ENCODE measurements around the gene TMEM154.

The TMEM154 gene

DNA sequence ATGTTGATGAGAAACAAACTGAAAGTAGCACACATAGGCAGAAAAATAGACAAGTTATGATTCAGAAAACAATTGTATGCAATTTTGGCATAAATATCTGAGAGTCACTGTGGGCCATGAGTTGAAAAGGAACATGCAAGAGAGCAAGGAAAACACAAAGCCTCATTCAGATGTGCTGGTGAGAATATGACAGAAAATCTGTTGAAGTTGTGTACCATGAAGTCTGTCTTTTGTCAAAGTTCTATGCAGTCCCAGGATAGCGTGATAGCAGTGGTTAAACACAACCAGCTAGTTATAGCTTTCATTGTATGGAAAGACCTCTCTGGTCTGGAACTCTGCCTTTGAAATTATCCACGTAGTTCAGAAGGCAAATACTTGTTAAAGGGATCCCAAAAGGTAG, 53.0 kb downstream of the TMEM154 start:
- DNase-seq (ENCODE audit: low spot score), result no peak

DNA sequence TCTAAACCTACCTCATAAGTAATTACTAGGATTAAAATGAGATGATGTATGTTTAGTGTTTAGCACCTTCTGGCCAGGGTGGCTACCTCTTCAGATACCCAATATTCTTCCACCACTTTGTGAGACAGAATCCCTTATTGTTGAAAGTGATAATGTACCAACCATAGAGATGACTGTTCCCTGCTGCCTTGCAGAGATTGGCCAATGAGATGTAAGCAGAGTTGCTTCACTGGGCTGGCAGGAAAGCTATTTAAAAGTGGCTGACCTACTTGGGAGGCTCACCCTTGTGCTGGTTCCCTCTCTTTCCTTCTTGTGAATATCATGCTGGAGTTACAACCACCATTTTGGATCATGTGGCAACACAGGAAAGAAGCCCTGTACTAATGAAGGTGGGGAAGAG, 58.9 kb downstream of the TMEM154 start:
- no peak for DNase-seq (ENCODE audit: low spot score)

DNA sequence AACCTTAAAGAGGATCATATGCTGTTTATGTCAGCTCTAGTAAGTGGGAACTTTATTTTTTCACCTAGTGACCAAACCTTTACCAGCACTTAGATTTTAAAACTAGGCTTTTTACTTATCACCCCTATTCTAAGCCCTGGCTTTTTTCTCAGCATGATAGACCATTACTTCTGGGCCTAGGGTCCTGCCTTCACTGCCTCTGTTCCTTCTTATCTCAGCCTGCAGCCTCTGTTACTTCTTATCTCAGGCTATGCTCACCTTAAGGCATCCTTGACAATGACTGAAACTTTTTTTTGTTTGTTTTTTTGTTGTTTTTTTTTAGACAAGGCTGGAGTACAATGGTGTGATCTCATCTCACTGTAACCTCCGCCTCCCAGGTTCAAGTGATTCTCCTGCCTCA, 59.6 kb downstream of the TMEM154 start:
- DNase-seq (ENCODE audit: low spot score), result no peak

DNA sequence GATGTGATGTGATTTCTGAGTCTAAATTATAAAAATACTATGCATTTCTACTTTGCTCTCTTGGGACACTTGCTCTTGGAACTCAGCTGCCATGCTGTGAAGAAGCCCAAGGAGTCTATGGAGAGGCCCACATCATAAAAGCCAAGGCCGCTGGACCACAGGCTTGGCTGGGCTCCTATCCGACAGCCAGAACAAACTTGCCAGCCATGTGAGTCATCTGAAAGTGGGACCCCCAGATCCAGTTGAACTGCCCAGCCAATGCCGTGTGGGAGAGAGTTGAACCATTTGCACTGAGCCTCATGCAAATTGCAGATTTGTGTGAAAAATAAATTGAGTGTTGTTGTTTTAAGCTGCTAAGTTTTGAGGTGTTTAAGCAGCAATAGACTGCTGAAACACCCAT, 60.2 kb downstream of the TMEM154 start:
- DNase-seq (ENCODE audit: low spot score), result no peak

DNA sequence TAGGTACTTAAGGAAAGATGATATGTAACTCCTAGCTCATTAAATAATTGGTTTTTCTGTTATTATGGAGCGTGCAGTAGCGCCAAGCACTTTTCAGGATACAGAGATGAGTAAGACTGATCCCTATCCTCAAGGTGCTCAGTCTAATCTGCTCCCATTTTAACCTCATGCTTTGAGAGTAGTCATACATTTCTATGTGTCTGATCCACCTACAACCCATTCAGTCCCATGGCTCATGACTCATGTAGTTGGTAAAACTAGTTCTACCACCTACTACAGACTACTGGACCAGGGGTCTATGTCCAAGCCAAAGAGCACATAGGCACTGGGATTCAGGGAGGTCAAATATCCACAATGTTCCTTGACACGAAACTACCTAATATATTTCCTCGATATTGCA, 60.8 kb downstream of the TMEM154 start:
- DNase-seq (ENCODE audit: low spot score), result no peak

DNA sequence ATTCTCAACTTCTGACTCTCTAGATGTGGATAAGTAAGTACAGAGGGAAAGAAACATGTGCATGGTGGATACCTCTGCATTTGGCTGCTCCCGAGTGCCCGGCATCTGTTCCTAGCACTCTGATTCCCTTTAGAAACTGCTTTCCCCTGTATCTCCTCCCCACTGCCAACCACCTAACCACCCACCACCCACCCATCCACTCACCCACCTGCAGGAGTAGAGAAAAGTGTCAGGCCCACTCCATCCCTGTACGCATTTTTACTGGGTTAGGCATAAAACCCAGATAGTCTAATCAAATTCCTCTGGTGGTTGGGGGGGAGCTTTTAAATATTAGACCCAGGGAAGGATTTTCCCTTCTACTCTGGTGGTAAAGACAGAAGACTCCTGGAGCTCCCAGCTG, 63.0 kb downstream of the TMEM154 start:
- DNase-seq (ENCODE audit: low spot score), result no peak

DNA sequence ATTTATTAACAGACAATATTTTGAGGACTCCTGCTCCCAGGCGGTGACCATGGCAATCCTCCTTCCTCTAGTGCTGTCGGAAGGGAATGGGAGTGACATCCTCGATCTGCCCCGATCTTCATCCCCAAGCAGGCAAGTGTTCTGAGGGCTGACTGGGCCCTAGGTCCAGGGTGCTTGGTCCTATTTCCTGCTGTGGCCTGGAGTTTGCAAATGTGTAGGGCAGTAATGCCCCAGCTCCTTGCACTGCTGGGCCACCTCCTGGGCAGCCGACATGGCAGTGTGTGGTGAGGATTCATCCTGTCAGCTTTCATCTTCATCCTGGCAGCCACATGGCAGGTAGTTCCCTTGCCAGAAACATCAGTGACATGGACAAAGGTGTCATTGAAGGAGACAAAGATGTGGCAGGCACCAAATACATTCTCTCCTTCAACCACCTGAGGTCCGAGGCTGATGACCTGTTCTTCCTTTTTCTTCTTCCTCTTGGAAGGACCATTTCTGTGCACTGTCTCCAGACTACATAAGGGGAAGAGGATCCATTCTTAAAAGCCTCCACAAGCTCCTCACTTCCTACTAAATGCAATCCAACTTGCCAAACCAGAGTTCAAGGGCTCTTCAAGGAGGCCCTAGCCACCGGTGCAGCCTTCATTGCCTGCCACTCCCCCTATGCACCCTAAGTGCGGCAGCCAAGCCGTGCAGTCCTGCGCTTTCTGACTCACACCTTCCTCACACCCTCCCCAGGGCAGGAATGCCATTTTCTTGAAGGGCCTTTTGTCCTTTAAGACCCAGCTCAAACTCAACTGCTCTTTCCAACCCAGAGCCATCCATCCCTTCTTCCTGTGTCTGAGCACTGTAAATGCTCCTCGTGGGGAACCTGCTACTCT, 65.7 kb downstream of the TMEM154 start:
- no peak for DNase-seq (ENCODE audit: low spot score)

DNA sequence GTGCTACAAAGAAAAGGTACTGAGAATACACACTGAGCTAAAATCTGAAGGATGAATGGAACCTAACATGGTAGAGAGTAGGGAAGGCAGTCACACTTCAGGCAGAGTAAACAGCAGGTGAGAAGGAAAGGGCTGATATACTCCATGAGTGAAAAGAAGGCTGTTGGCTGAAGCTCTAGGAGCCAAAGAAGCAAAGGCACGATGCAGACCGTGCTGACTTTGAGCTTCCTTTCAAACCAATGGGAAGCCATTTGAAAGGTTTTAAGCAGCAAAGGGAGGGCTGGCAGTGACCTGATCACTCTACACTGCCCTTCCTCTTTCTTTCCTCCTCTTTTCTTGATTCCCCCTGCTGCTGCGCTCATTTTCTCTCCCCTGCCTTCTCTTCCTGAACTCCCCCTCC, 66.4 kb downstream of the TMEM154 start:
- no peak for DNase-seq (ENCODE audit: low spot score)

DNA sequence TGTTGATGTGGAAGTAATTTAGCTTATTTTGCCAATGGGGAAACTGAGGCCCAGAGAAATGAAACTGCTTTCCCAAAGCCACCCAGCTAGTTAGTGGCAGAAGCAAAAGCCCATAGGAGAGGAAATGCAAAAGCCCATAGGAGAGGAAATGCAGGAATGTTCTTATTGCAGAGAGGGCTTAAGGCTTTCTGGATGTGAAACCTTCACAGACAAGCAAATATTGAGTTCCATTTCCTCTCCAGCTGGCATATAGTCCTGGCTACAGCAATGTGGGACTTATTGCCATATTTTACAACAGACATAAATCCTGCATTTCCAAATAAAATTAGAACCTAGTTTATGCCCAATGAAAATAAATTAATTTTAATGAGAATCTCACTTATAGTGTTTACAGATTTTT, 69.7 kb downstream of the TMEM154 start:
- no peak for DNase-seq (ENCODE audit: low spot score)

DNA sequence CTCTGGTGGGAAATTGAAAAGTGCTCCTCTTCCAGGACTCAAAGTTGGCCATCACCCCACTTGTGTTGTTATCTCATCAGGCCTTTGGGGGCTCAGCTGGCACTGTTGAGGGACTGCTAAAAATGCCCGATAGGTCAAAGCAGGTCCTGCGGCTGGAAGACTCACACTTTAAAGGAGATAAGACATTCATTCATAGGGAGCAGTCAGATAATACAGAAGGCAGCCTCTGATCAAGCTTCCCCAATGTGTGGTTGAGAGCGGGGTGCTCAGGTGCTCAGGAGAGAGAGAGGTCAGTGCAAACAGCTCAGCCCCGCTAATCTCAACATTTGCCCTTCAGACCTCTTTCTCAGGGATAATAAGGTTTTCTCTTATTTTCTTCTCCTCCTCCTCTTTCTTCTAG, 70.3 kb downstream of the TMEM154 start:
- DNase-seq (ENCODE audit: low spot score), result peak; percentile 55

DNA sequence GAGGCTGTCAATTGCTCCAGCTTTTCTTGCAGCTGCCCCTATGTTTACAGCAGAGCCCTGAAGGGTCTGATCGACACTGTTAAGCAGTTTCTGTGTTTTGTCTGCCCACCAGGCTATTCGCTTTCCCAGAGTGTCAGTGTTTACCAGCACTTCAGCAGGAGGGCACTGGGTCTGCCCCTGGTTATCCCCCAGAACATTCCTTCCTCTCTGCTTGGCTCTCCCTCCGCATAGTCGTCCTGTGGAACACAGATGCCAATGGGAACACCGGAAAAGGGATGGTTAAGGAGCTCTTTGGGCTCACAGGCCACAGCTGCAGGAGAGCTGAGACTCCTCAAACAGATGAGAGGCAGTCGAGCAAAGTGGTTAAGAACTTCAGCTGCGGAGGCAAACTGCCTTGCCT, 72.6 kb downstream of the TMEM154 start:
- DNase-seq (ENCODE audit: low spot score), result no peak

DNA sequence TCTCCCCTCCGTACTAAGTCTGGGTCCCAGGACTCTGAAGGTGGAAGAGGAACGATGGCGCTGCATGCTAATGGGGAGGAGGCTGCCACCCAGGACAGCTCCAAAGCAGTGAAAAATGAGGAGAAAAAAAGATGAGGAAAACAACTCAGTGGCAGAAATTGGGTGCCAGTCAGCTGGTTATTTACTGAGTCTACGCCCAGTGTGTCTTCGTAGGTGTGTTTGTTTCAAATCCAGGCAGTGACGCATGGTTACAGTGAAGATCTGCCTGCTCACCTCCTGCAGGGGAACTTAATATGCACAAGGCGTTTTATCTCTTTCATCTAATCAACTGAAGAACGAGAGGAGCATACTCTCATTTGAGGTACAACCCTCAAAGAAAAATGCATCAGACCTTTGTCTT, 73.0 kb downstream of the TMEM154 start:
- DNase-seq (ENCODE audit: low spot score), result no peak

DNA sequence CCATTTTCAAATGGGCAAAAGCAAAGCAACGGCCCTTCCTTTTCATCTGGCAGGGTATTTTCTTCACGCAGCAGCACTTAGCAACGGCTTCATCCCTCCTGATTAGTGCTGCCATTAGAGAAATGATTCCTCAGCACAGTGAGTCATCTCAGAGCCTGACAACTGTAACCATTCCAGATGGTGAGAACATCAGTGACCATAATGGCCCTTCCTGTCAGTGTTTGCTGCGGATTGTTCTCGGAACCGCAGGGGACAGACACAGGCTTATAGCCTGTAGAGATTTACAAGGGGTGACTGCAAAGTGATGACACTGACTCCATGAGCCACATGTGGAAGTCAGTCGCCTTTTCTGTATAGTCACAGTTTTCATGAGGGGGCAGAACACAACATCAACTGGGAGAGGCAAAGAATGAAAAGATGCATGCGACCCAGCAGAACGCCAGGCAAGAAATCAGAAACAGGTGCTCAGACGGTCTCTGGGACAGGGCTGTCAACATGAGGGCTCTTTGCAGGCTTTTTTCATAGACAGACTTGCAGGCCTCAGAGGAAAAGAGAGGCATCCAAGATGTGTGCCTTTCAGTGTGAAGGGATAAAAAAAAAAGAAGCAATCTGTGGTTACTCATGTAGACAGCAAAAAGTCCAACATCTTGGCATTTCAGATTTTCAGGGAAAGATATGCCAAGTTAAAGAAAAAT, 74.0 kb downstream of the TMEM154 start:
- DNase-seq (ENCODE audit: low spot score), result no peak

DNA sequence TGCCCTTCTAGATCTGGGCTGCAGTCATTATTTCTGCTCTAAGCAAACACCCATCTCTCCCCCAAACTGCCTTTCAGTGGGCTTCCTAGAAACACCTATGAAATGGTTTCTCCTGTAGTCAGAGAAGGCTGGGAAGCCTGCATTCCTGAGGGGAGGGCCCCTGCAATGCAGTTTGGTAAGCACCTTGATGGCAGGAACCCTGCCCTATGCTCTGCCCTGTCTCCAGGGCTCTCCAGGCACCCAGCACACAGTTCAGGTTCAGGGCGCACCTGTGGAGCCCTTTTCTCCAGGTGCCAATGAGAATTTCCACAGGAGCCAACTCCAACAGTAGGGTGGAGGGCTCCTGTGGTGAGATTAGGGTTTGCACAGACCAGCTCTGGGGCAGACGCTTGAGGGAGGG, 74.8 kb downstream of the TMEM154 start:
- no peak for DNase-seq (ENCODE audit: low spot score)

DNA sequence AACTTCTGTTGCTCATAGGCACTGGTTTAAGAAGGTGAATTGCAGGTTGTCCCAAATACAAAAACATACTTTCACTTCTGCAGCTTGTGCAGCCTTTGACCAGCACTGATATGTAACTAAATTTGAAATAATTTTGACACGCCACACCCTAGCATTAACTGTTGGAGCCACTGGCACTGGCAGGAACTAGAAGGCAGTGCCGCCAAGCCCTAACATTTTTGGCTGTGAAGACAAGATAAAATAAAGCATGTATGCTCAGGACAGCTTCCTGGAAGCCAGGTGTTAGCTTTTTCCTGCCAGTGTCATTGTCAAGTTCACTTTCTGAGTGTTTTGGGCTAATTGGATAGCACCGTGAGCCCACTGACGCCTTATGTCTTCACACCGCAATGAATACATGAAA, 78.6 kb downstream of the TMEM154 start:
- peak; percentile 22 for DNase-seq (ENCODE audit: low spot score)

DNA sequence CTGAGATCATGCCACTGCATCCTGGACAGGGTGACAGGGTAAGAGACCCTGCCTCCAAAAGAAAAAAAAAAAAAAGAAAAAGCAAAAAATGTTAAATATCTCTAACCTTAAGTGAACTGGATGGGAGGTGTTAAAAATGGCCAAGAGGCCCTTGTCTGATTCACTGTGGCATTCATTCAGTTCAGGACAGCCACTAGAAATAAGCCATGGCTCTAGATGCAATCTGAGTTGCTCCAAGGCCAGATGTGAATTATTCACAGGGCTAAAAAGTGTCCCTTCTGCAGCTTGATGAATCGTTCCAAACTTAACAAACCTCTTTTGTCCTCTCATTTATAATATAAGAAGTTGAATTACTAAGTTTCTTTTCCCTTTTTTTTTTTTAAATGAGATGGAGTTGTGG, 80.2 kb downstream of the TMEM154 start:
- no peak for DNase-seq (ENCODE audit: low spot score)

DNA sequence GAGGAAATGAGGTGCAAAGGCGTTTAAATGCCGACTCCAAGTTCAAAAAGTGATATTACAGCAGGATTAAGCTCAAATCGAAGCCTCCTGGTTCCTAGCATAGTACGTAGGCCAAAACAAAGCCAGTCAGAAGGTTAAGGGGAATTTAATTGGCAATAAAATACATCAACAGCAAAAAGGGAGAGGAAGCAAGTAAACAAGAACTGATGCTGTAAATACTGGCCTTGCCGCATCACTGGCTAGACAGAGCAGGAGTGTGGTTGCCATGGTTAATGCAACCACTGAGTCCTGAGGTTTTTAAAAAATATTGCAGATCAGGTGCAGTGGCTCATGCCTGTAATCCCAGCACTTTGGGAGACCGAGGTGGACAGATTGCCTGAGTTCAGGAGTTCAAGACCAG, 80.7 kb downstream of the TMEM154 start:
- DNase-seq (ENCODE audit: low spot score), result no peak

DNA sequence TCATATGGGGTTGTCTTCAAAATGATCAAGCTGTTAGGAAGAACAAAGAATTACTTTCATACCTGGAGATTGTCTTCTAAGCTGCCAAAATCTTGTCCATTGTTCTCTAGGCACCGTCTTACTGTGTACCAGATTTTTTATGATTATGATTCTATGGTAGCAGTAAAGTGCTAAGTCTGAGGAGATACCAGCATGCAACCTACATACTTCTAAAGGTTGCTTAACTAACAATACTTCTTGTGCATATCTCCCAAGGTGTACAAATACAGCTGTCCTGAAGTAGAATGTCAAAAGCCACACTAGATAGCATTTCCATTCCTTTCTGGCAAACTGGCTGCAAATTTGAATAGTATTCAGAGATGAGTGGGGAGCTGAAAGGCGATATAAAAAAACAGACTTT, 81.3 kb downstream of the TMEM154 start:
- no peak for DNase-seq (ENCODE audit: low spot score)

DNA sequence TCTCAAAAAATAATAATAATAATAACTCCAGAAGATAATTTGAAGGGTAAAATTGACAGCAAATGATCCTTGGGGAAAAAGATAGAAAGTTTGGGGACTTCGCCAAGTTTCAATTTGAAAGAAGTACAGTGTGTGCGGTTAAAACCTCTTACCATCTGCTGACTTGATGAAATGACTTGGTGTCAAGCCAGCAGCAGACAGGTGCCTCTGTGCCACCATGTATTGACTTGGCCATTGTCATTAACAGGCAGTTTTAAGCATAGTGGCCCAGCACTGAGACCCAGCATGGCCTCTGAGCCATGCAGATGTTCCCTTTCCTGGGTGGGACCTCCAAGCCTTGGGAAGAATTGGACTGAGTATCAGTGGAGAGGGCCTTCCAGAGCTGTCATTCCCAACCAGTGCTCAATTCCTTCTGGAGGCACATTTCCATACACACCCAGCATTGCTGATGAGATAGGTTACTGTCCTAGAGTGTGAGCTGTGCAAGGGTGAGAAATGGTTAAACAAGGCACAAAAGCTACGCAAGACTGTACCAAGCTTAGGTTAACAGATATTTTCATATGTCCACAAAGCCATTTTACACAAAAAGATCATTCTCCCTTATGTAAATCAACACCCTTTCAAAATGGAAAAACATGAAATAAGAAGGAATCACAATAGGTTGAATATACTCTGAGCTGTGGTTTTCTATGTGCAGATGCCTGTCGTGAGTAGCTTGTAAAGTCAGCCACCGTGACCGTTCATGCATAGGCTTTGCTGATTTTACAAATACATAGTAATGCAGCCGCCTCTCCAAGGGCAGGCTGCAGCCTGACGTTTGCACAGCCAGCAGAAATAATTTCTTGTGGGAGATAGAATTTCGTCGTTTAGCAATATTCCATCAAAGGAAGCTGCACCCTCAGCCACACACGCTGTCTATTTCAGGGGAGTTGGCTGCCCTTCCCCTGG, 84.5 kb downstream of the TMEM154 start:
- no peak for DNase-seq (ENCODE audit: low spot score)

DNA sequence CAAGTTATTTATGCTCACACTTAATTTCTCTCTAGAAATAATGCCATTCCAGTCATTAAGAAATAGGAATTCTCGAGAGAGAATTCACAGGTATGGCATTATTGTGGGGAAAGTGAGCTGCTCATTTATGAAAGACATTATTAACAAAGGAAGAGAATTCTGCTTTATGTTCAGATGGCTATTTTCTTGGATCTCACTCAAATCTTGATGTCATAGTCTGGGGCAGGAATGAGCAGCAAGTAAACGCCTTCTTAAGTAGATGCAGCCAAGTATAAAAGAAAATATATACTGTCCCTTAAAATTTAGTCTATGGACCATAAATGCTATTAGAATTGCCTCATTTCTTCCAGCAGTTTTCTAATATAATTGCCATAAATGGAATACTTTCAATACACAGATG, 85.7 kb downstream of the TMEM154 start:
- no peak for DNase-seq (ENCODE audit: low spot score)

DNA sequence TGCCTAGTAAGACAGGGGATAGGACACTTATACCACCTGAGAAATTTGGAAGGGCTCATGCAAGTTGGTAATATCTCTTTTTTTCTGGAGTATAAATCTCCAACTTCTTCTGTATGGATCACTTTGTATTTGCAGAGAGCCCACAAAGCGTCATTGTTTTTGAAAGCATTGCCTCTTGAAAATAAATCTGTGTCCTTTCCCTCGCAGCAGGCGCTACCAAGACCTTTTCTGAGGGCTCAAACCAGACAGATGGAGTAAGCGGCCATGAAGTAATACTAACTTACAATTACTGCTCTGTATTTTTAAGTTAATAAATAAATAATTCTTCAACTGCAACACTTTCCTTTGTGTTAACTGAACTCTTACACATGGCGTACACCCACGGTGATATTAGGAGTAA, 87.9 kb downstream of the TMEM154 start:
- DNase-seq (ENCODE audit: low spot score), result no peak

DNA sequence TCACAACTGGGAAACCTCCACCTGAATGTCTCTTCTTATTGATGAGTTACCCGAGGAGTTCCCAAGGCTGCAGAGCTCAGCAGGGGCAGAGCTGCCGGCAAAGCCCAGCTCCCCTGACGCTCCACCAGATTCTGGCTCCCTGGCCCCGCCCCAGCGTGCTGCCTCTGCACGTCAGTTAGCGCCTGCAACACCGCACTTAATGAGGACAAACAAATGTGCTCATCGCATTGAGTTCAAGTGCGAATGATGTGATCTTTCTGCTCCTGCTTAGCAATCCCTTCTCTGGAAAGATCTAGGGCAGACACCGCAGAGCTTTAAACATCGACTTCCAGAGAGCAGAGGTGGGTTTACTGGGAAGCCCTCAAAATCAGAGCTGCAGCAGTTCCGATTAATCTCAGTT, 88.4 kb downstream of the TMEM154 start:
- no peak for DNase-seq (ENCODE audit: low spot score)
